G401.6 (cell line): ENCODE results near the gene UTP4.

ENCODE experiments used
- FAIRE-seq: peaks from 2 replicates; lab custom pipeline; 2012; peaks lifted over from hg19 to GRCh38; lab: Jason Lieb, UNC

The UTP4 gene

GRCh38 chr16:69132424-69133252, at the start of gene UTP4, which contains the start of gene CHTF8:
TSS of gene UTP4 (plus strand) at chr16:69132649. CDS start at chr16:69133460, 811 bp downstream.
TSS of gene CHTF8 (minus strand) at chr16:69132588. CDS start at chr16:69121458, 11,130 bp downstream.
- no peak for FAIRE-seq

- FAIRE-seq, result no peak
These were observed 49.0 kb upstream of the UTP4 start for GRCh38 chr16:69083306-69083941.

- FAIRE-seq, result no peak
These were observed 48.2 kb upstream of the UTP4 start for GRCh38 chr16:69084289-69084688.

GRCh38 chr16:69085032-69085695, 47.3 kb upstream of the UTP4 start:
- FAIRE-seq, result no peak

- FAIRE-seq, result no peak
These were observed 45.3 kb upstream of the UTP4 start for GRCh38 chr16:69087161-69087581.

GRCh38 chr16:69088684-69089083, 43.8 kb upstream of the UTP4 start:
- no peak for FAIRE-seq

- no peak for FAIRE-seq
These were observed 43.1 kb upstream of the UTP4 start for GRCh38 chr16:69089091-69089910.

- FAIRE-seq, result no peak
These were observed 38.5 kb upstream of the UTP4 start for GRCh38 chr16:69093974-69094373.

- no peak for FAIRE-seq
These were observed 37.9 kb upstream of the UTP4 start for GRCh38 chr16:69094501-69094900.

GRCh38 chr16:69095193-69095592, 37.3 kb upstream of the UTP4 start:
- FAIRE-seq, result no peak

- no peak for FAIRE-seq
These were observed 32.3 kb upstream of the UTP4 start for GRCh38 chr16:69100071-69100691.

GRCh38 chr16:69105501-69106361, 26.7 kb upstream of the UTP4 start, which contains the start of gene HAS3:
TSS of gene HAS3 (plus strand) at chr16:69105653. CDS start at chr16:69109396, 3,743 bp downstream.
- peak; percentile 93 for FAIRE-seq

GRCh38 chr16:69106491-69107315, 25.7 kb upstream of the UTP4 start:
- no peak for FAIRE-seq

GRCh38 chr16:69107316-69107962, 25.0 kb upstream of the UTP4 start:
- no peak for FAIRE-seq

- FAIRE-seq, result no peak
These were observed 24.2 kb upstream of the UTP4 start for GRCh38 chr16:69108064-69108904.

- no peak for FAIRE-seq
These were observed 23.6 kb upstream of the UTP4 start for GRCh38 chr16:69108905-69109252.

- no peak for FAIRE-seq
These were observed 22.8 kb upstream of the UTP4 start for GRCh38 chr16:69109486-69110270.
